ENCODE measurements around the gene CNTLN.
"Not testable (repeated sequence)": the region's sequence is repeated elsewhere in the genome, so short reads cannot be mapped to it uniquely, and the experiment has no call there.

The CNTLN gene

GRCh38 chr9:17519761-17520160 is 384.9 kb downstream of the CNTLN start:
- H3K27me3 ChIP-seq (ENCODE audit: control insufficient read depth, insufficient read depth, low read length) = no peaks in the 10 kb centered on the region
- H3K4me3 ChIP-seq (ENCODE audit: low read length) = no peak overlapping the region
- H3K9ac ChIP-seq (ENCODE audit: low read length) = no peak overlapping the region
- no peaks in the 10 kb centered on the region for H3K4me1 ChIP-seq (ENCODE audit: control insufficient read depth, insufficient read depth, low read length)
- H3K27ac ChIP-seq (ENCODE audit: low read depth, low read length) = no peak overlapping the region
- no peaks in the 10 kb centered on the region for H3K36me3 ChIP-seq (ENCODE audit: control insufficient read depth, insufficient read depth, low read length)

- H3K4me3 ChIP-seq (ENCODE audit: low read length) = no peak overlapping the region
- H3K27me3 ChIP-seq (ENCODE audit: control insufficient read depth, insufficient read depth, low read length) = no peaks in the 10 kb centered on the region
- no peaks in the 10 kb centered on the region for H3K4me1 ChIP-seq (ENCODE audit: control insufficient read depth, insufficient read depth, low read length)
- no peak overlapping the region for H3K9ac ChIP-seq (ENCODE audit: low read length)
- no peaks in the 10 kb centered on the region for H3K36me3 ChIP-seq (ENCODE audit: control insufficient read depth, insufficient read depth, low read length)
- no peak overlapping the region for H3K27ac ChIP-seq (ENCODE audit: low read depth, low read length)
These were observed 385.6 kb downstream of the CNTLN start for GRCh38 chr9:17520268-17521064.

GRCh38 chr9:17521100-17521855 is 386.4 kb downstream of the CNTLN start:
- Histone ChIP-seq H3K9ac (ENCODE audit: low read length) (no peak overlapping the region), H3K36me3 (ENCODE audit: control insufficient read depth, insufficient read depth, low read length) (no peaks in the 10 kb centered on the region)

GRCh38 chr9:17526726-17527125 is 391.9 kb downstream of the CNTLN start:
- H3K36me3 ChIP-seq (ENCODE audit: control insufficient read depth, insufficient read depth, low read length); H3K4me1 ChIP-seq (ENCODE audit: control insufficient read depth, insufficient read depth, low read length); H3K4me3 ChIP-seq (ENCODE audit: low read length); H3K27ac ChIP-seq (ENCODE audit: low read depth, low read length); H3K9ac ChIP-seq (ENCODE audit: low read length); H3K27me3 ChIP-seq (ENCODE audit: control insufficient read depth, insufficient read depth, low read length): not testable (repeated sequence)

More at GRCh38 chr9:17521100-17521855, 386.4 kb downstream of the CNTLN start:
- H3K4me1 ChIP-seq (ENCODE audit: control insufficient read depth, insufficient read depth, low read length) = no peaks in the 10 kb centered on the region
- no peak overlapping the region for H3K4me3 ChIP-seq (ENCODE audit: low read length)
- H3K27me3 ChIP-seq (ENCODE audit: control insufficient read depth, insufficient read depth, low read length) = no peaks in the 10 kb centered on the region
- no peak overlapping the region for H3K27ac ChIP-seq (ENCODE audit: low read depth, low read length)

- Histone ChIP-seq H3K9ac (ENCODE audit: low read length) (no peak overlapping the region), H3K27me3 (ENCODE audit: control insufficient read depth, insufficient read depth, low read length) (no peaks in the 10 kb centered on the region), H3K27ac (ENCODE audit: low read depth, low read length) (no peak overlapping the region), H3K4me1 (ENCODE audit: control insufficient read depth, insufficient read depth, low read length) (no peaks in the 10 kb centered on the region), H3K4me3 (ENCODE audit: low read length) (no peak overlapping the region), H3K36me3 (ENCODE audit: control insufficient read depth, insufficient read depth, low read length) (no peaks in the 10 kb centered on the region)
These were observed 394.0 kb downstream of the CNTLN start for GRCh38 chr9:17528859-17529258.

GRCh38 chr9:17531642-17532254 is 396.9 kb downstream of the CNTLN start:
- H3K4me1 ChIP-seq (ENCODE audit: control insufficient read depth, insufficient read depth, low read length) = no peaks in the 10 kb centered on the region
- no peak overlapping the region for H3K9ac ChIP-seq (ENCODE audit: low read length)
- no peak overlapping the region for H3K27ac ChIP-seq (ENCODE audit: low read depth, low read length)
- no peaks in the 10 kb centered on the region for H3K36me3 ChIP-seq (ENCODE audit: control insufficient read depth, insufficient read depth, low read length)
- H3K27me3 ChIP-seq (ENCODE audit: control insufficient read depth, insufficient read depth, low read length) = no peaks in the 10 kb centered on the region
- H3K4me3 ChIP-seq (ENCODE audit: low read length) = no peak overlapping the region

- Histone ChIP-seq H3K9ac (ENCODE audit: low read length) (no peak overlapping the region), H3K36me3 (ENCODE audit: control insufficient read depth, insufficient read depth, low read length) (no peaks in the 10 kb centered on the region), H3K27me3 (ENCODE audit: control insufficient read depth, insufficient read depth, low read length) (no peaks in the 10 kb centered on the region), H3K4me3 (ENCODE audit: low read length) (no peak overlapping the region), H3K4me1 (ENCODE audit: control insufficient read depth, insufficient read depth, low read length) (no peaks in the 10 kb centered on the region), H3K27ac (ENCODE audit: low read depth, low read length) (no peak overlapping the region)
These were observed 397.6 kb downstream of the CNTLN start for GRCh38 chr9:17532461-17532860.

GRCh38 chr9:17535176-17535575 is 400.3 kb downstream of the CNTLN start:
- H3K9ac ChIP-seq (ENCODE audit: low read length) = no peak overlapping the region
- no peaks in the 10 kb centered on the region for H3K4me1 ChIP-seq (ENCODE audit: control insufficient read depth, insufficient read depth, low read length)
- H3K27me3 ChIP-seq (ENCODE audit: control insufficient read depth, insufficient read depth, low read length) = no peaks in the 10 kb centered on the region
- H3K4me3 ChIP-seq (ENCODE audit: low read length) = no peak overlapping the region
- H3K36me3 ChIP-seq (ENCODE audit: control insufficient read depth, insufficient read depth, low read length) = no peaks in the 10 kb centered on the region
- H3K27ac ChIP-seq (ENCODE audit: low read depth, low read length) = no peak overlapping the region

GRCh38 chr9:17536027-17536426 is 401.2 kb downstream of the CNTLN start:
- Histone ChIP-seq H3K4me1 (ENCODE audit: control insufficient read depth, insufficient read depth, low read length) (no peaks in the 10 kb centered on the region), H3K27me3 (ENCODE audit: control insufficient read depth, insufficient read depth, low read length) (no peaks in the 10 kb centered on the region), H3K36me3 (ENCODE audit: control insufficient read depth, insufficient read depth, low read length) (no peaks in the 10 kb centered on the region), H3K27ac (ENCODE audit: low read depth, low read length) (no peak overlapping the region), H3K4me3 (ENCODE audit: low read length) (no peak overlapping the region), H3K9ac (ENCODE audit: low read length) (no peak overlapping the region)

GRCh38 chr9:17551023-17551422 is 416.2 kb downstream of the CNTLN start:
- H3K4me3 ChIP-seq (ENCODE audit: low read length) = no peak overlapping the region
- no peak overlapping the region for H3K27ac ChIP-seq (ENCODE audit: low read depth, low read length)
- no peaks in the 10 kb centered on the region for H3K4me1 ChIP-seq (ENCODE audit: control insufficient read depth, insufficient read depth, low read length)
- no peaks in the 10 kb centered on the region for H3K36me3 ChIP-seq (ENCODE audit: control insufficient read depth, insufficient read depth, low read length)
- no peaks in the 10 kb centered on the region for H3K27me3 ChIP-seq (ENCODE audit: control insufficient read depth, insufficient read depth, low read length)
- no peak overlapping the region for H3K9ac ChIP-seq (ENCODE audit: low read length)
